Right lobe of liver (tissue), 4 donors: Measurements from ENCODE around the gene PTCD1.

Experiments used
- CTCF ChIP-seq, 4 donors: fragments of 200-600 bp in 3 of 4; fragments of 450-650 bp in 1 of 4; IDR thresholded peaks; one replicate each; pipeline versions ENCODE4 v1.5.1 to v1.8.0; 2016 to 2022; ENCODE audit warnings: antibody characterized with exemption in 4 of 4, mild to moderate bottlenecking in 2 of 4
- POLR2A ChIP-seq: fragments of 450-650 bp; IDR thresholded peaks from one replicate; pipeline ENCODE4 v1.6.1; 2017; ENCODE audit warnings: antibody characterized with exemption, mild to moderate bottlenecking
- donor health status: DM: no; HTN: no; CAD: no.
- donor health status: DM: no; HTN: no; CAD: no.
- donor health status: DM: no; HTN: yes; CAD: no.

GRCh38 chr7:99449326-99449725, 10.7 kb upstream of the PTCD1 start:
- TF ChIP-seq CTCF (IDR thresholded peaks at IDR 0.05) = no peak
- TF ChIP-seq POLR2A = no peak
